B cell (primary cell): ENCODE data around the gene HEXIM2.

Source experiments
- EZH2 ChIP-seq: IDR thresholded peaks from 2 replicates; pipeline ENCODE4 v1.6.1; 2012; ENCODE audit warnings: borderline replicate concordance, low read depth, mild to moderate bottlenecking, moderate library complexity, low read length; ENCODE audit not compliant: insufficient read depth, poor library complexity, severe bottlenecking
- TF ChIP-seq, protein P1 (sequence below): fragments of 200-600 bp; IDR thresholded peaks from one replicate; pipeline ENCODE4 v1.8.0; 2022; ENCODE audit warnings: antibody characterized with exemption, mild to moderate bottlenecking

DNA sequence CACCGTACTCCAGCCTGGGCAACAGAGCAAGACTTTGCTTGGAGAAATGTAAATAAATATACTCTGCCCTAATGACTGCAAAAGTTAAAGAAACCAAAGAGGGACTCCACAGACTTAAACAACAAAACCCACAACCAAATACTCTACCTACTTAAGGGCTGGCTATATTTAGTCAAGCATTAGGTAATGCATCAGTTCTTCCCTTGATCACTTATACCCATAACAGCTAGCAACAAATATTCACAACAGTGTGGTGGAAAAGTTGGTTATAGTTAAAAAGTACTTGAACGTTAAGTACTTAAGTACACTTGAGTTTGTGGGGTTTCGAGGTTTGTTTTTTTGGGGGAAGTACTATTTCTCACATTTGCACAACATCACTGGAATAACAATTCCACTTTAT lies 5.4 kb upstream of the HEXIM2 start:
- TF ChIP-seq, protein P1, sequence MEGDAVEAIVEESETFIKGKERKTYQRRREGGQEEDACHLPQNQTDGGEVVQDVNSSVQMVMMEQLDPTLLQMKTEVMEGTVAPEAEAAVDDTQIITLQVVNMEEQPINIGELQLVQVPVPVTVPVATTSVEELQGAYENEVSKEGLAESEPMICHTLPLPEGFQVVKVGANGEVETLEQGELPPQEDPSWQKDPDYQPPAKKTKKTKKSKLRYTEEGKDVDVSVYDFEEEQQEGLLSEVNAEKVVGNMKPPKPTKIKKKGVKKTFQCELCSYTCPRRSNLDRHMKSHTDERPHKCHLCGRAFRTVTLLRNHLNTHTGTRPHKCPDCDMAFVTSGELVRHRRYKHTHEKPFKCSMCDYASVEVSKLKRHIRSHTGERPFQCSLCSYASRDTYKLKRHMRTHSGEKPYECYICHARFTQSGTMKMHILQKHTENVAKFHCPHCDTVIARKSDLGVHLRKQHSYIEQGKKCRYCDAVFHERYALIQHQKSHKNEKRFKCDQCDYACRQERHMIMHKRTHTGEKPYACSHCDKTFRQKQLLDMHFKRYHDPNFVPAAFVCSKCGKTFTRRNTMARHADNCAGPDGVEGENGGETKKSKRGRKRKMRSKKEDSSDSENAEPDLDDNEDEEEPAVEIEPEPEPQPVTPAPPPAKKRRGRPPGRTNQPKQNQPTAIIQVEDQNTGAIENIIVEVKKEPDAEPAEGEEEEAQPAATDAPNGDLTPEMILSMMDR: no peak
- no peak for TF ChIP-seq EZH2
